GM18519 (cell line): ENCODE data around the gene FAHD1.

Experiments used
- ATAC-seq: cut with Tn5 transposase; IDR thresholded peaks from one replicate; pipeline ENCODE4 v1.9.1; 2021; ENCODE audit warnings: mild to moderate bottlenecking, moderate library complexity; ENCODE audit not compliant: unreplicated experiment, low FRiP score

Gene FAHD1

GRCh38 chr16:1826691-1827573, at the start of gene FAHD1, which contains the start of gene HAGH:
FAHD1 (plus strand) TSS chr16:1827206; CDS start chr16:1827239, 33 bp downstream.
HAGH (minus strand) TSS chr16:1826825; CDS start chr16:1826787, 38 bp downstream.
- peak; percentile 62 for ATAC-seq

GRCh38 chr16:1777375-1778199, 49.4 kb upstream of the FAHD1 start:
- no peak for ATAC-seq

GRCh38 chr16:1778200-1779179, 48.5 kb upstream of the FAHD1 start:
- ATAC-seq: no peak

- ATAC-seq: no peak
Observed at GRCh38 chr16:1779234-1779701, 47.7 kb upstream of the FAHD1 start.

- ATAC-seq: no peak
Observed at GRCh38 chr16:1779741-1780676, 47.0 kb upstream of the FAHD1 start.

- ATAC-seq: no peak
Observed at GRCh38 chr16:1780677-1781072, 46.3 kb upstream of the FAHD1 start.

GRCh38 chr16:1781254-1781653, 45.8 kb upstream of the FAHD1 start:
- ATAC-seq: no peak

- peak; percentile 4 for ATAC-seq
Observed at GRCh38 chr16:1781758-1782407, 45.1 kb upstream of the FAHD1 start.

- ATAC-seq: peak; percentile 71
Observed at GRCh38 chr16:1782408-1783264, 44.4 kb upstream of the FAHD1 start, which contains the start of the genes NUBP2 and SPSB3. NUBP2 (plus strand) TSS chr16:1782960; CDS start chr16:1783021, 61 bp downstream. SPSB3 (minus strand) TSS chr16:1782571; CDS start chr16:1781483, 1,088 bp downstream.

- no peak for ATAC-seq
Observed at GRCh38 chr16:1784977-1785845, 41.8 kb upstream of the FAHD1 start.

- no peak for ATAC-seq
Observed at GRCh38 chr16:1785846-1786170, 41.2 kb upstream of the FAHD1 start.

- ATAC-seq: no peak
Observed at GRCh38 chr16:1786242-1787055, 40.6 kb upstream of the FAHD1 start.

- ATAC-seq: no peak
Observed at GRCh38 chr16:1787056-1787321, 40.0 kb upstream of the FAHD1 start.

GRCh38 chr16:1787322-1788094, 39.5 kb upstream of the FAHD1 start:
- no peak for ATAC-seq

- ATAC-seq: no peak
Observed at GRCh38 chr16:1788095-1788707, 38.8 kb upstream of the FAHD1 start.
